DMS79 treated with DMSO at 0.1 percent for 48 hours (cell line): Measurements from ENCODE around the gene ANXA9.

Experiments used
- DNase-seq: peaks from one replicate; lab custom pipeline; 2025; lab: John Stamatoyannopoulos, UW

The ANXA9 gene

GRCh38 chr1:151003180-151003579 is 21.1 kb downstream of the ANXA9 start:
- DNase-seq = no peak

DNA sequence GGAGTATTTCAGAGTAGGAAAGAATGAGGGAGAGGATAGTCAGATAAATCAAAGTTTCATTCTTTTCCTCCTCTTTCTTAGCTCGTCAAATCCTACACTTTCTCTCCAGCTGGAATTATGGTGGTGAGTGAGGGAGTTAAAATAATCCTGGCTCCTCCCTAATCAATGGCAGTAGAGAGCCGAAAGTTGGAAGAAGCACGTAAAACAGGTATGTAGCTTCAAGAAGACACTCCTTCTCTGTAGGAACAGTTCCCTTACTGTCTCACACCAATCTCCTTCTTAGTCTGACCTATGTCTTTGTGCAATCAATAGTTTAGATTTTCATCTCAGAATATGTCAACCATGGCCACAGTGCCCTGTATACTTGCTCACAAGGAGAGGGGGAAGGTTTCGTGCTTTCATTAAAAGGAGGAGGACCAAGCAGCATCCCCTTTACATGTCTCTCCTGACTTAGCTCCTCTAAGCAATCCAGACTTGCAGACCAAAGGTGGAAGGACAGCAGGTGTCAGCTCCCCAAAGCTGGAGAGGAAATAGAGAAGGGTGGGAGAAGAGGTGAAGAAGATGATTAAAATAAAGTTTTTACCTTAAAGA is 23.7 kb downstream of the ANXA9 start:
- peak; percentile 63 for DNase-seq

GRCh38 chr1:151006327-151007052 is 24.4 kb downstream of the ANXA9 start, which contains the start of gene MINDY1:
TSS of gene MINDY1 (minus strand) at chr1:151006902. CDS start at chr1:151002617, 4,285 bp downstream.
- DNase-seq = peak; percentile 91

DNA sequence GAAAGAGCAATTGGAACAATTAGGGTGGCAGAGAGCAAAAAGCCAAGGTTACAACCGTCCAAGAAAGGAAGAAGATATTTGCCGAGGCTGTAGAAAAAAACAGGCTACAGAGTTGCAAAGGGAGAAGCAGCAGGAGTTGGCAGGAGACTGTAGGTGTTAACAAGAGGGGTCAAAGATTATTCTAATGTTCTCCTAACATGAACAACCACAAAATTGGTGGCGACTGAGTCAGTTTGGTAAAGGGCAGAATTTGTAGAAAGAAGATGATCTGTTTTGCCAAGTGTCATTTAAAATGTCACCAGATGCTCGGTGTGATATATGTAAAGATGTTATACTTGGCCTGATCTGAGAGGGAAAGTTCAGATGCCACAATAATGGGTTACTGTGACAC is 25.8 kb downstream of the ANXA9 start:
- DNase-seq = no peak

DNA sequence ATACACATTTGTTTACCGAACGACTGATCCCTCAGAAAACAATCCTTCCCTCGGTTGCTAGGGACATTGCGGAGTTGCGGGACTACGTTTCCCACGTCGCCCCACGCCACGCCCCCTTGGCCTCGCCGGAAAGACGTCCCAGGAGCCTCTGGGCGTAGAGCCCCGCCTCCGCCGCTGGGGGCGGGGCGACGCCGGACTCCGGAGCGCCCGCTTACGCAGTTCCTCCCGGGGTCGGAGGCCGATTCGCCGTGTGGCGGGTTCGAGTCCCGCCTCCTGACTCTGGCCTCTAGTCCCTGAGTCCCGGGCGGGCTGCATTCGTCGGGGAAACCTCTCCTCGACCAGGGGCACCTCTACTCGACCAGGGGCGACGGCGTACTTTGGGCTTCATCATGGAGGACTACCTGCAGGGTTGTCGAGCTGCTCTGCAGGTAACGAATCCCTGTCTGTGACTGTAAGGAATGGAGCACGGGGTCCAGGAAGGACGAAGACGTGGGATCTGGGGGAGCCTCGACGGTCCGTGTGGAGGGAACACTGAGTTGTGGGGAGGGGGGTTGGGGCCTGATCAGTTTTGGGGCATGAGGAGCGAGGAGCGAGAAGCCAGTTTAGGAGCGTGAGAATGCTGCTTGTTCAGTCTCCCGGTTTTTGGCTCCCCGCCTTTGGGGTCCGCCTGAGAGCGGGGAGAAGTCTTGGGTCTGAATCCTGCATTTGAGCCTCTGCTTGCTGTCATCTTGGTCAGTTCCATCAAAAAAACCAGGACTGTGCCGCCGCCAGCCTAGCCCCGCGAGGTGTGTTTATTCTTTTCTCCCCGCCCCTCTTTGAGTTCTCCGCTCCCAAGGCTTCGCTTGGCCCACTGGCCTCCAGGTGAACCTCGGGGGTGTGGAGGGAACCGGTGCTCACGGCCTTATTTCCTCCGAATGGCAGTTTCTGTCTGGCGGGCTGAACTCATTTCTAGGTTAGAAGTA is 26.4 kb downstream of the ANXA9 start, which contains the start of gene PRUNE1:
Gene PRUNE1, plus strand, starts transcription at position 206 of the 962 bp plus-strand sequence. Its CDS starts 184 bp downstream, at position 390.
- DNase-seq = peak; percentile 96

GRCh38 chr1:151009206-151009587 is 27.1 kb downstream of the ANXA9 start:
- no peak for DNase-seq

DNA sequence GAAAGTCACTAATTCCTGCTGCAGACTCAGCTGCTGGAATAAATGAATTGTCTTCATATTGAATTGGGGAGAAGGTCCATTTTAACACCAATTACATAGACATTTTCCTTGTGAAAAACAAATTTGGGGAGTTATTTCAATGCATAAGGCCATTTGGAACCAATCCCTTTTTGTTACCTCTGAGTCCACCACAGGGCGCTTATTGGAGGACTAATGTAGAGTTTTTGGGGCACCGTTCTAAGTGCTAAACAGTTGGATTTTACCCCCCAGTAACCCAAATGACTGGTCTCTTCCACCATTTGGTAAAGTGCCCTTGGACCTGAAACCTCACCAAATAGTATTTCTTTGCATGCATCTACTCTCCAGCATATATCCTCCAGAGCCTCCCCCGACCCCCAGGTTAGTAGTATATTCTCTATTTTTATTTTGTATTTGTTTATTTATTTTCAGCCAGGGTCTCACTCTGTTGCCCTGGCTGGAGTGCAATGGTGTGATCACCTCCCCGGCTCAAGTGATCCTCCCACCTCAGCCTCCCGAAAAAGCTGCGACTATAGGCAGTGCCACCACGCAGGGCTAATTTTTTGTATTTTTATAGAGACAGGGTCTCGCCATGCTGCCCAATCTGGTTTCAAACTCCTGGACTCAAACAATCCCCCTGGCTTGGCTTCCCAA is 27.7 kb downstream of the ANXA9 start:
- DNase-seq = no peak

GRCh38 chr1:151010346-151010726 is 28.2 kb downstream of the ANXA9 start:
- DNase-seq = no peak

DNA sequence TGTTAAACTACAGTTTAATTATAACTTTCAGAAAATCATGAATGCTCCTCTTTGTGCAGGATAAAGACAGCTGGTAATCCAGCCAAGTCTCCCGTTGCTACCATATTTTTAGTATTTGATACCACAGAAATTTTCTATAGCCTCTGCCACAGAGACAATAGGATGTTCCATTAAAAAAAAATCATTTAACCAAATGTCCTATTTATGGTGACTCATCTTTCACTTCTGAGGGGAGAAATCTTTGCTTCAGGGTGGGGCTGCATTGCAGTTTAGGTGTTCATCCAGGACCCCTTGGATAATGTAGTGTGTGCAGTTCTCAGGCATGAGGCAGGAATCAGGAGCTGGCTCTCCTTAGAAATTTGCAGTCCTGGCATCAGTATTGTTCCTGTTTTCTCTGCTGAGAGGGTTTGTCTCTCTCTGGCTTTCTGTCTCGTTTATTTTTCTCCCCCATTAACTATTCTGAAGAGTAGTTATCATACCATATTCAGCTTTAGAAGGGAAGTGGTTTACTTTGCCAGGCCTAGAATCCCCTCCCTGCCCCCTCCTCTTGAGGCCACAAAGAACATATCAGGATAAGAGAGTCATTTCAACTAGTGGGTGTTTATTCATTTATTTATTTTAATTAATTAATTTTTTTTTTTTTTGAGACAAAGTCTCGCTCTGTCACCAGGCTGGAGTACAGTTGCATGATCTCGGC is 29.2 kb downstream of the ANXA9 start:
- DNase-seq = peak; percentile 26

- no peak for DNase-seq
Measured at GRCh38 chr1:151012684-151013471, 30.8 kb downstream of the ANXA9 start.

- peak; percentile 97 for DNase-seq
Measured at GRCh38 chr1:151013518-151013917, 31.4 kb downstream of the ANXA9 start.

DNA sequence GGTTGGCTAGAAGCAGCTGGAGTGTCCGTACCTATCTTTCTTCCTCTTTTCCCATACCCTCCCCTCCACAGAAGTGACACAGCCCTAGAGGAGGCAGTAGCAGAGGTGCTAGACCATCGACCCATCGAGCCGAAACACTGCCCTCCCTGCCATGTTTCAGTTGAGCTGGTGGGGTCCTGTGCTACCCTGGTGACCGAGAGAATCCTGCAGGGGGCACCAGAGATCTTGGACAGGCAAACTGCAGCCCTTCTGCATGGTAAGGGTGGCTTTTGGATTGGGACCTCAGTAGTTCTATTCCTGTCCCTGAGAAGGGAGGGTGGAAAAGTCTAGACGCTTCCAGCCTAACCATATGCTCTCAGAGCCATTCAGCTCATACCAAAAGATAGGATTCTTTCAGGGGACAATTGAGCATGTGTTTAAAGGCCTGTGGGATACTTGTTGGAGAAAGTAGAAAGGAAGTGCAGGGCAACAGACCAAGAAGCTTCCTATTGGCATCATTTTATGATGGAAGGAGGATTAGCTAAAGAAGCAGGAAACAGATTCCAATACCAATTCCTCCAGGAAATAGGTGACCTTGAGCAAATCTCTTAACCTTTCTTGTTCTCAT is 42.6 kb downstream of the ANXA9 start:
- peak; percentile 71 for DNase-seq

- no peak for DNase-seq
Measured at GRCh38 chr1:151026460-151026859, 44.4 kb downstream of the ANXA9 start.

- no peak for DNase-seq
Measured at GRCh38 chr1:151032164-151032563, 50.1 kb downstream of the ANXA9 start.

- no peak for DNase-seq
Measured at GRCh38 chr1:151035167-151035566, 53.1 kb downstream of the ANXA9 start.

DNA sequence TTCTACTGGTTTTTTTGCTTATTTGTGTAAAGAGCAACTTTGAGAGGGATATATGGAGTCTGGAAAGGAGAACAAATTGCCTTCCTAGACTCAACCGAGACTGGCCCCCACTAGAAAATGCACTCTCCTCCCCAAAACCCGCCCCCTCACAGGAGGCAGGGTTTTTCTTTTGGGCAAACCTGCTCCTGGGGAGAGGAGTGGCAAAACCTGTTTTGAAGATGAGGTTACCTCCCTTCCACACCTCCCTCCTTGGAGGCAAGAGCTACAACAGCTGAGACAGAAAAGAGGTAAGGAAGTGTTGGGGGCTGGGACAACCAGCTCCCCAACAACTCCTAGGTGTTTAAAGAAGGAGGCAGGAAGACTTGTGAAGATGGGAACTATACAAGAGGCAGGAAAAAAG is 54.3 kb downstream of the ANXA9 start, which contains the start of gene BNIPL:
Gene BNIPL, plus strand, starts transcription at position 231 of the 400 bp plus-strand sequence. Its CDS starts 140 bp downstream, at position 371.
- no peak for DNase-seq

DNA sequence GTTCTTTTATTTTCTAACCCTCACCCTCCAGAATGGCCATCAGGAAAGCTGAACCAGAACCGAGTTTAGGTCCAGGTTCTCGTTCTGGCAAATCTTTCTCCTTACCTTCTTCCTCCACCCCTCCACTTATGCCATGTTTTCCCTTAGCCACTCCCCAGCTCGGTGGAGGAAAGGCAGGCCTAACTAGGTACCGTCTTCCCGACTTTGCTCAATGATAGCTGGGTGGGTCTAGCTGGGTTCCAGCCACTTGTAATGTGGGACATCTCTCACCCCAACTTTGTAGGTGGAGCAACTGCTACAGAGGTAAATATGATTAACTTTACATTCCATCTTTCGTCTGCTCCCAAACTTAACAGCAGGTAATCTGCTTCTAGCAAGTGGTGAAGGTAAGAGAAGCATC is 54.9 kb downstream of the ANXA9 start:
- no peak for DNase-seq

- DNase-seq = no peak
Measured at GRCh38 chr1:151039521-151039920, 57.4 kb downstream of the ANXA9 start.

- no peak for DNase-seq
Measured at GRCh38 chr1:151043163-151043562, 61.1 kb downstream of the ANXA9 start.
